Naive thymus-derived CD8-positive, alpha-beta T cell (primary cell): ENCODE data around the gene KRTAP10-10. TPM values are rescaled to one million over a fixed set of nuclear protein-coding genes. Genes with fewer than 3 reads are reported as not detected.
"Not testable (repeated sequence)": the region's sequence is repeated elsewhere in the genome, so short reads cannot be mapped to it uniquely, and the experiment has no call there.

Experiments used
- ATAC-seq, 2 donors: fragments of 150-1000 bp; cut with Tn5 transposase in 1 of 2; sonication (Bioruptor Pico), chemical (Tn5 transposase) in 1 of 2; 1 replicate in 1 of 2; 2 replicates in 1 of 2; pipeline ENCODE4 v1.10.0; 2021; ENCODE audit warnings: mild to moderate bottlenecking in 2 of 2, moderate library complexity in 2 of 2
- POLR2A ChIA-PET: fragments of 350-600 bp; sonication (Branson Sonifier 250); formaldehyde crosslinking; loops from one replicate; lab custom pipeline; 2021; ENCODE audit warnings: antibody characterized with exemption; lab: Charles Lee
- DNase-seq, 10 donors: peaks; one replicate each; pipeline versions ENCODE4 v3.0.0 to v3.0.0-alpha.2; 2020 to 2022
- H3K27ac Mint-ChIP-seq, 10 donors: one replicate each; pipeline ENCODE4 v1.8.0; 2020 to 2022; ENCODE audit warnings: mild to moderate bottlenecking in 10 of 10, mixed read lengths in 10 of 10, moderate library complexity in 4 of 10, inconsistent platforms in 1 of 10
- H3K27me3 Mint-ChIP-seq, 5 donors: one replicate each; pipeline ENCODE4 v1.8.0; 2021 to 2022; ENCODE audit warnings: mixed read lengths in 5 of 5
- H3K36me3 Mint-ChIP-seq, 3 donors: one replicate each; pipeline ENCODE4 v1.8.0; 2020 to 2022; ENCODE audit warnings: mixed read lengths in 3 of 3, mild to moderate bottlenecking in 2 of 3, inconsistent platforms in 1 of 3
- H3K4me1 Mint-ChIP-seq, 4 donors: one replicate each; pipeline ENCODE4 v1.8.0; 2021 to 2022; ENCODE audit warnings: mixed read lengths in 4 of 4
- H3K4me3 Mint-ChIP-seq, 10 donors: one replicate each; pipeline ENCODE4 v1.8.0; 2020 to 2022; ENCODE audit warnings: mild to moderate bottlenecking in 10 of 10, mixed read lengths in 10 of 10, moderate library complexity in 6 of 10, inconsistent platforms in 1 of 10
- H3K9me3 Mint-ChIP-seq, 9 donors: one replicate each; pipeline ENCODE4 v1.8.0; 2020 to 2022; ENCODE audit warnings: mixed read lengths in 9 of 9, mild to moderate bottlenecking in 3 of 9, inconsistent platforms in 1 of 9, moderate library complexity in 1 of 9
- polyA plus RNA-seq, 3 donors: library from polyadenylated mRNA; unstranded; fragments of 300-500 nt; fragmentation: Illumina TruSeq; gene quantifications; one replicate each; pipeline ENCODE4 v1.2.3, GENCODE V29; 2021
- total RNA-seq, 8 experiments: library from RNA in 2 of 8; stranded (reverse) in 2 of 8; gene quantifications; one replicate each; pipeline ENCODE4 v1.2.3 and lab custom pipeline; 2021 to 2026

KRTAP10-10 gene
- total and polyA plus RNA-seq, 5 experiments from 2014 or later, result not detected

GRCh38 chr21:44630440-44630839 is 6.7 kb upstream of the KRTAP10-10 start:
- Mint-ChIP-seq H3K27ac (peak overlapping the region; percentile 80 to 95 (median 90)), H3K4me1 (peaks cover 21 to 53% (median 44%) of the 10 kb centered on the region in 4 donors), H3K4me3 (peak overlapping the region in 8 of 10 donors; percentile 48 to 74 (median 57)), H3K9me3 (peaks cover 10 to 46% (median 38%) of the 10 kb centered on the region in 9 donors), H3K27me3 (no peaks in the 10 kb centered on the region), H3K36me3 (peaks cover 2 to 25% (median 25%) of the 10 kb centered on the region in 3 donors)
- DNase-seq (peak in 2 of 10 donors; percentile 35 to 46), ATAC-seq (peak; percentile 14 to 68)
- POLR2A ChIA-PET, result interaction anchor here (1.4 kb wide), 1 partner anchor 11 kb away, joined by 6 read pairs; no protein-coding TSS in a partner anchor

GRCh38 chr21:44632067-44632466 is 5.1 kb upstream of the KRTAP10-10 start:
- peak overlapping the region in 1 of 10 donors; percentile 1 for H3K27ac Mint-ChIP-seq
- POLR2A ChIA-PET, result interaction anchor here (0.6 kb wide), 1 partner anchor 21 kb away, joined by 3 read pairs; no protein-coding TSS in a partner anchor

DNA sequence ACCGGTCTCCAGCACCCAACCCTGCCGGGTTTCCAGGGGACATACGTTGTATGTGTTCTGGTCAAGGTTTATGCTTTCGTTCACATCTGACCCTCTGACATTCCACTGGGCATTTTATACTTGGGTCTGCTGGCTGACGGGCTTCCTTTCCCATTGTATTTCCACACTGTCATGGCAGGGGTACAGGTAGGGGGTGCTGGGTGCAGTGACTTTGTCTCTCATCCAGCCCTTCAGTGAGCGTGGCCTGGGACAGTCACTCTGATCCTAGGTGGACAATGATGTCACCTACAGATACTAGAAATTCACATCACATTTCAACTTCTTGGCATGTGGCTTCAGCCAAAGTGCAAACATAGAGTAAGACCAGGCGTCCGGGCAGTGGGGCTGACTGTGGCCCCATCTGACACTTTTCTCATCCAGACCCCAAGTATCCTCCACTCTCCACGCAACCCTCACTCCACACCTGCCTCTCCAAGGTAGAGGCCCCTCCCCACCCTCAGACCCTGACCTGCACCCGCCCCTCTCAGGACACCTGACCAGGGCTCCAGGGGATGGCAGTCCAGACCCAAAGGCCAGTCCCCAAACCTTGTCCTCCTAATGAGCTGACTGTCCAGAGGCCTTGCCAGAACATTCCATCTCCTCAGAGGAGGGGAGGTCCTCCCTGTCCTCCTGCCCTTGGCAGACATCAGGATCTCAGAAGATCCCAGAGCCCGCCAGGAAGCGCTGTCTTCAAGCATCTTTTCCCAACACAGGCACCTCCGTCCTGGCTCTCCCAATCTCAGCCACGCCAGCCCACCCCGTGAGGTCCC is 743 bp upstream of the KRTAP10-10 start:
- POLR2A ChIA-PET, result no interaction called here
- DNase-seq (no peak), ATAC-seq (no peak)
- H3K27me3 Mint-ChIP-seq, result peaks cover 0 to 6% (median 0%) of the 10 kb centered on the region in 5 donors
- peaks cover 0 to 17% (median 5%) of the 10 kb centered on the region in 4 donors for H3K4me1 Mint-ChIP-seq
- H3K9me3 Mint-ChIP-seq, result peaks cover 0 to 34% (median 26%) of the 10 kb centered on the region in 9 donors
- no peak overlapping the region for H3K4me3 Mint-ChIP-seq
- peaks cover 0 to 15% (median 15%) of the 10 kb centered on the region in 3 donors for H3K36me3 Mint-ChIP-seq
- H3K27ac Mint-ChIP-seq, result peak overlapping the region in 1 of 10 donors; percentile 48

More at GRCh38 chr21:44632067-44632466, 5.1 kb upstream of the KRTAP10-10 start:
- H3K36me3 Mint-ChIP-seq, result peaks cover 2 to 25% (median 25%) of the 10 kb centered on the region in 3 donors
- peaks cover 19 to 41% (median 32%) of the 10 kb centered on the region in 4 donors for H3K4me1 Mint-ChIP-seq
- peaks cover 10 to 46% (median 38%) of the 10 kb centered on the region in 9 donors for H3K9me3 Mint-ChIP-seq
- no peaks in the 10 kb centered on the region for H3K27me3 Mint-ChIP-seq
- DNase-seq (no peak), ATAC-seq (no peak)
- H3K4me3 Mint-ChIP-seq, result no peak overlapping the region

GRCh38 chr21:44637851-44638348 is 744 bp downstream of the KRTAP10-10 start:
- DNase-seq, ATAC-seq, POLR2A ChIA-PET, H3K27me3 Mint-ChIP-seq, H3K36me3 Mint-ChIP-seq, H3K4me3 Mint-ChIP-seq: not testable (repeated sequence)
- Mint-ChIP-seq H3K27ac (peak overlapping the region in 4 of 10 donors; percentile 27 to 91 (median 64)), H3K9me3 (peaks cover 0 to 32% (median 17%) of the 10 kb centered on the region in 9 donors), H3K4me1 (peaks cover 0 to 14% (median 5%) of the 10 kb centered on the region in 4 donors)

DNA sequence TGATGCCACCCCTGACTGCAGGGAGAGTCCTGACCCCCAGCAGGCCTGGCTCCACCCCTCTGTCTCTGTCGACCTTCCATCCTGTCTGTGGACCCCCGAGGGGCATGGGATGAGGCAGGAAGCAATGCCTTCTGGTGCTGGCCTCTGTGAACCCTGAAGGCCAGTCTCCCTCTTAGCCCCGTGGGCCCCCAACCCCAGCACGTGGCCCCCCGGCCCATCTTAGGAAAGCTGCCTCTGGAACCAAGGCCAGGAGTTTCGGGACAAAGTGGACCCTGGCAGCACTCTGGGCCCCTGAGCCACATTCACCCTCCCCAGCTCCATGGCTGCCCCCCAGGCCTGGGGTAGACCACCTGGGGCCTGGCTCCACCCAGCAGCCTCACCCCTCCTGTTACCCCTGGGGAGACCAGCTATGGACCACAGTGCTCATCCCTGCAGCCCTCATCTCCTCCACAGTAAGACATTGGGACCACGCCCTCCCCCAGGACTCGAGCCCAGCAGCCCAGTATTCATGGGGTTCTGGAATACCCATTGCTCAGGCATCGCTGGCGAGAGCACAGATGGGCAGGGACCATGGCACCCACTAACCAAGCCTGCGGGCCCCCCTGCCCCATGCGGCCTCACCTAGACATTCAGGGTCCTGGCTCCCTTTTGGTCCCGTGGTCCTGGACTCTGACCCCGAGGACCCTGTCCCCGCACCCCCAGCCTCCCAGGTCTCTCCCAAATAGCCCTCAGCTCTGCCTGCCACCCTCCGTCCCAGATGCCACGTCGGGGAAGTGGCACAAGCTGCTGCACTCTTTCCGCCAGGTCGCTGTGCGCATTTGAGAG is 1.6 kb downstream of the KRTAP10-10 start:
- ATAC-seq, H3K27me3 Mint-ChIP-seq, DNase-seq: not testable (repeated sequence)
- POLR2A ChIA-PET, result interaction anchor here (0.8 kb wide), 1 partner anchor 19 kb away, joined by 3 read pairs; the partner anchor contains the start of gene KRTAP12-3
- Mint-ChIP-seq H3K4me1 (peaks cover 0 to 14% (median 5%) of the 10 kb centered on the region in 4 donors), H3K9me3 (peaks cover 0 to 32% (median 18%) of the 10 kb centered on the region in 9 donors), H3K4me3 (peak overlapping the region in 1 of 10 donors; percentile 24), H3K36me3 (peaks cover 0 to 14% (median 3%) of the 10 kb centered on the region in 3 donors), H3K27ac (peak overlapping the region in 4 of 10 donors; percentile 15 to 85 (median 56))

DNA sequence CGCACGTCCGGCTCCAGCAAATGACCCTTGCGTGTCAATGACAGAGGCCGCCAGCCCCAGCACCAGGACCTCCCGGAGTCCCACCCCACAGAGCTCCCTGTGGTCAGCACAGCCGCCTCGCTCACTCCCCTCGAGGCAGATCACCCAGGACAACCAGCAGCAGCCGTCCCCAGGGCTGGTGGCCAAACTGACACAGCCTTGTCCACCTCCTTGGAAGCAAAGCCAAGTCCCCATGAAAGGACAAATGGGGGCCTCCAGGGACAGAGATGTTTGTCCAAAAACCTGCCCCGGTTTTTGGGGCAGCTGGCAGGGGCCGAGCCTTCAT is 2.1 kb downstream of the KRTAP10-10 start:
- peak overlapping the region in 2 of 10 donors; percentile 15 to 45 for H3K27ac Mint-ChIP-seq
- DNase-seq (no peak), ATAC-seq (no peak)
- POLR2A ChIA-PET, result interaction anchor here (0.8 kb wide), 1 partner anchor 18 kb away, joined by 3 read pairs; the partner anchor contains the start of gene KRTAP12-3
- peaks cover 0 to 14% (median 5%) of the 10 kb centered on the region in 4 donors for H3K4me1 Mint-ChIP-seq
- peaks cover 0 to 20% (median 7%) of the 10 kb centered on the region in 3 donors for H3K36me3 Mint-ChIP-seq
- peak overlapping the region in 1 of 10 donors; percentile 24 for H3K4me3 Mint-ChIP-seq
- peaks cover 3 to 37% (median 23%) of the 10 kb centered on the region in 9 donors for H3K9me3 Mint-ChIP-seq
- peaks cover 0 to 6% (median 0%) of the 10 kb centered on the region in 5 donors for H3K27me3 Mint-ChIP-seq

- no peak for ATAC-seq
- DNase-seq, result no peak
- Mint-ChIP-seq H3K36me3 (peaks cover 0 to 29% (median 14%) of the 10 kb centered on the region in 3 donors), H3K27me3 (peaks cover 0 to 6% (median 0%) of the 10 kb centered on the region in 5 donors), H3K4me3 (peak overlapping the region in 1 of 10 donors; percentile 20), H3K9me3 (peaks cover 10 to 52% (median 34%) of the 10 kb centered on the region in 9 donors), H3K27ac (peak overlapping the region in 1 of 10 donors; percentile 2), H3K4me1 (peaks cover 0 to 14% (median 5%) of the 10 kb centered on the region in 4 donors)
- POLR2A ChIA-PET, result no interaction called here
Observed at GRCh38 chr21:44640761-44641160, 3.6 kb downstream of the KRTAP10-10 start.

GRCh38 chr21:44643741-44644310 is 6.7 kb downstream of the KRTAP10-10 start:
- H3K36me3 Mint-ChIP-seq, result peaks cover 0 to 29% (median 14%) of the 10 kb centered on the region in 3 donors
- DNase-seq (no peak), ATAC-seq (no peak)
- peaks cover 0 to 6% (median 0%) of the 10 kb centered on the region in 5 donors for H3K27me3 Mint-ChIP-seq
- H3K9me3 Mint-ChIP-seq, result peaks cover 10 to 58% (median 34%) of the 10 kb centered on the region in 9 donors
- H3K4me1 Mint-ChIP-seq, result peaks cover 5 to 16% (median 9%) of the 10 kb centered on the region in 4 donors
- no peak overlapping the region for H3K27ac Mint-ChIP-seq
- H3K4me3 Mint-ChIP-seq, result no peak overlapping the region
- POLR2A ChIA-PET, result interaction anchor here (2.3 kb wide), 1 partner anchor 8 kb away, joined by 9 read pairs; no protein-coding TSS in a partner anchor

- no peak overlapping the region for H3K4me3 Mint-ChIP-seq
- H3K9me3 Mint-ChIP-seq, result peaks cover 10 to 58% (median 34%) of the 10 kb centered on the region in 9 donors
- DNase-seq (no peak), ATAC-seq (no peak)
- peaks cover 0 to 29% (median 14%) of the 10 kb centered on the region in 3 donors for H3K36me3 Mint-ChIP-seq
- POLR2A ChIA-PET, result interaction anchor here (0.6 to 1.4 kb wide), 3 partner anchors 13 to 1329 kb away, joined by 3 to 5 read pairs (median 3); partner anchors contain the start of gene KRTAP12-3
- H3K27ac Mint-ChIP-seq, result peak overlapping the region in 1 of 10 donors; percentile 28
- peaks cover 5 to 18% (median 12%) of the 10 kb centered on the region in 4 donors for H3K4me1 Mint-ChIP-seq
- H3K27me3 Mint-ChIP-seq, result peaks cover 0 to 5% (median 0%) of the 10 kb centered on the region in 5 donors
Observed at GRCh38 chr21:44644878-44645277, 7.7 kb downstream of the KRTAP10-10 start.

- H3K9me3 Mint-ChIP-seq, result peaks cover 10 to 46% (median 24%) of the 10 kb centered on the region in 9 donors
- peak within 1 kb of the TSS in 7 of 10 donors; percentile 28 to 87 (median 52) for H3K27ac Mint-ChIP-seq
- peaks cover 0 to 23% (median 12%) of the 10 kb centered on the region in 3 donors for H3K36me3 Mint-ChIP-seq
- H3K27me3 Mint-ChIP-seq, DNase-seq, ATAC-seq: not testable (repeated sequence)
- peak within 1 kb of the TSS in 1 of 10 donors; percentile 22 for H3K4me3 Mint-ChIP-seq
- H3K4me1 Mint-ChIP-seq, result peaks cover 5 to 32% (median 15%) of the 10 kb centered on the region in 4 donors
- POLR2A ChIA-PET, result interaction anchor here (0.9 to 1.7 kb wide), 2 partner anchors 11 to 22 kb away, joined by 5 to 6 read pairs; partner anchors contain the start of gene KRTAP12-3
Observed at GRCh38 chr21:44646366-44647221, 9.4 kb downstream of the KRTAP10-10 start, which contains the start of gene KRTAP10-11. TSS of gene KRTAP10-11 (plus strand) at chr21:44646414. CDS start at chr21:44646459, 45 bp downstream.
